Endodermal cell (in vitro differentiated cells): ENCODE measurements around the gene LTBP2. TPM values are rescaled to one million over a fixed set of nuclear protein-coding genes. Genes with fewer than 3 reads are reported as not detected.

Source experiments
- DNase-seq: peaks from one replicate; pipeline ENCODE4 v3.0.0-alpha.2; 2017
- H3K27ac ChIP-seq: 2 replicates; pipeline ENCODE4 v1.5.1; 2013; ENCODE audit warnings: mild to moderate bottlenecking, low read depth, low read length, moderate library complexity
- H3K27me3 ChIP-seq: 2 replicates; pipeline ENCODE4 v1.6.1; 2013; ENCODE audit warnings: mild to moderate bottlenecking, low read length, moderate library complexity; ENCODE audit not compliant: insufficient read depth, control insufficient read depth, poor library complexity, severe bottlenecking
- H3K36me3 ChIP-seq: 2 replicates; pipeline ENCODE4 v1.7.0; 2013; ENCODE audit warnings: mild to moderate bottlenecking, low read length, moderate library complexity; ENCODE audit not compliant: control insufficient read depth, insufficient read depth
- H3K4me1 ChIP-seq: one replicate; pipeline ENCODE4 v1.7.0; 2013; ENCODE audit warnings: low read length; ENCODE audit not compliant: control insufficient read depth, insufficient read depth
- H3K4me3 ChIP-seq: 2 replicates; pipeline ENCODE4 v1.5.1; 2013; ENCODE audit warnings: mild to moderate bottlenecking, low read length, moderate library complexity
- H3K9ac ChIP-seq: 2 replicates; pipeline ENCODE4 v1.6.1; 2013; ENCODE audit warnings: mild to moderate bottlenecking, low read length, moderate library complexity; ENCODE audit not compliant: poor library complexity, severe bottlenecking; ENCODE audit errors: extremely low read depth
- H3K9me3 ChIP-seq: 2 replicates; pipeline ENCODE4 v1.6.1; 2013; ENCODE audit warnings: mild to moderate bottlenecking, low read length, moderate library complexity; ENCODE audit not compliant: control insufficient read depth
- H3K27ac Mint-ChIP-seq: 2 replicates; pipeline ENCODE4 v1.8.0; 2020; ENCODE audit warnings: mixed read lengths
- H3K27me3 Mint-ChIP-seq: 2 replicates; pipeline ENCODE4 v1.8.0; 2021; ENCODE audit warnings: mild to moderate bottlenecking, mixed read lengths; ENCODE audit not compliant: insufficient read depth
- H3K36me3 Mint-ChIP-seq: 2 replicates; pipeline ENCODE4 v1.8.0; 2020; ENCODE audit warnings: low read depth, mixed read lengths
- H3K4me1 Mint-ChIP-seq: 2 replicates; pipeline ENCODE4 v1.8.0; 2020; ENCODE audit warnings: mixed read lengths
- H3K4me3 Mint-ChIP-seq: 2 replicates; pipeline ENCODE4 v1.8.0; 2020; ENCODE audit warnings: mild to moderate bottlenecking, moderate library complexity, mixed read lengths
- H3K9me3 Mint-ChIP-seq: 2 replicates; pipeline ENCODE4 v1.8.0; 2020; ENCODE audit warnings: mild to moderate bottlenecking, mixed read lengths
- WGBS, 2 experiments: methylation state at CpG; one replicate each; pipeline versions ENCODE4 v1.1.5 to v1.1.7; 2013; ENCODE audit warnings: missing lambda C conversion rate in 2 of 2, mixed read lengths in 1 of 2; ENCODE audit not compliant: insufficient coverage in 1 of 2, insufficient read length in 1 of 2; 5-methylcytosine and 5-hydroxymethylcytosine counted together
- total RNA-seq, 2 donors: library from RNA; stranded (reverse); fragmentation: NEBNext Ultra II Directional in 1 of 2; extraction: Animal tissue kit (Norgen Biotek cat#: 25700) in 1 of 2; gene quantifications; 2 replicates in 1 of 2; 3 replicates in 1 of 2; pipeline ENCODE4 v1.2.1, GENCODE V29; 2021
- TF ChIP-seq, protein P1 (sequence below): fragments of 200-600 bp; sonication (generic); conservative IDR thresholded peaks from 2 replicates; pipeline ENCODE4 v1.5.0; 2021; ENCODE audit warnings: antibody characterized with exemption, mild to moderate bottlenecking

LTBP2 gene
- total RNA-seq, 2 donors from 2014 or later, result 1.7 to 2.9 TPM

DNA sequence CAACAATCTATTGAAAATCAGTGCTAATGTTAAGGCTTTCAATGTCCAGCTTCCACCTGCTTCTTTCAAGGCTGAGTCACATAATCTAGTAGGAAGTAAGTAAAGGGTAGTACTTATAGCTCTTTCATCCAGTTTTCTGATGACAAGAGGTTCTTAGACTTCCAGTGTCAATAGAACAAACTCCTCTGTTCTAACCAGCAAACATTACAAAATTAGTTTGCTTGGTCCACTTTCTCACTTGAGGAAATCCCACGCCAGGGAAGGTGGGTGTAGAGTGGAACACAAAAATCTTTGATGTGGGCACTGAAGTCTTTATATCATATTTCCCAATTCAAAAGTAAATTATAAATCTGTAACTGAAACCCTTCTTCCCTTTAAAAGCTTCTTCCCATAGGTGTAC is 121.6 kb downstream of the LTBP2 start:
- peak overlapping the region; percentile 98 for H3K4me3 ChIP-seq
- TF ChIP-seq, protein P1, sequence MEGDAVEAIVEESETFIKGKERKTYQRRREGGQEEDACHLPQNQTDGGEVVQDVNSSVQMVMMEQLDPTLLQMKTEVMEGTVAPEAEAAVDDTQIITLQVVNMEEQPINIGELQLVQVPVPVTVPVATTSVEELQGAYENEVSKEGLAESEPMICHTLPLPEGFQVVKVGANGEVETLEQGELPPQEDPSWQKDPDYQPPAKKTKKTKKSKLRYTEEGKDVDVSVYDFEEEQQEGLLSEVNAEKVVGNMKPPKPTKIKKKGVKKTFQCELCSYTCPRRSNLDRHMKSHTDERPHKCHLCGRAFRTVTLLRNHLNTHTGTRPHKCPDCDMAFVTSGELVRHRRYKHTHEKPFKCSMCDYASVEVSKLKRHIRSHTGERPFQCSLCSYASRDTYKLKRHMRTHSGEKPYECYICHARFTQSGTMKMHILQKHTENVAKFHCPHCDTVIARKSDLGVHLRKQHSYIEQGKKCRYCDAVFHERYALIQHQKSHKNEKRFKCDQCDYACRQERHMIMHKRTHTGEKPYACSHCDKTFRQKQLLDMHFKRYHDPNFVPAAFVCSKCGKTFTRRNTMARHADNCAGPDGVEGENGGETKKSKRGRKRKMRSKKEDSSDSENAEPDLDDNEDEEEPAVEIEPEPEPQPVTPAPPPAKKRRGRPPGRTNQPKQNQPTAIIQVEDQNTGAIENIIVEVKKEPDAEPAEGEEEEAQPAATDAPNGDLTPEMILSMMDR, result no peak
- H3K27ac ChIP-seq, result no peak overlapping the region
- 86% methylated on average over 1 of the region's 1 CpG; no CpG with 5 or more reads in 1 of the 2 experiments for WGBS, 2 experiments
- Mint-ChIP-seq H3K9me3 (no peaks in the 10 kb centered on the region), H3K27me3 (no peaks in the 10 kb centered on the region), H3K36me3 (peaks cover 21% of the 10 kb centered on the region), H3K4me1 (peaks cover 27% of the 10 kb centered on the region), H3K4me3 (no peak overlapping the region), H3K27ac (no peak overlapping the region)
- peaks cover 46% of the 10 kb centered on the region for H3K36me3 ChIP-seq
- no peak overlapping the region for H3K9ac ChIP-seq
- H3K9me3 ChIP-seq, result no peaks in the 10 kb centered on the region
- no peak for DNase-seq
- H3K27me3 ChIP-seq, result no peaks in the 10 kb centered on the region
- peaks cover 20% of the 10 kb centered on the region for H3K4me1 ChIP-seq

GRCh38 chr14:74488786-74489397 is 123.1 kb downstream of the LTBP2 start:
- no peaks in the 10 kb centered on the region for H3K9me3 ChIP-seq
- no peak overlapping the region for H3K4me3 Mint-ChIP-seq
- no peak overlapping the region for H3K9ac ChIP-seq
- no peaks in the 10 kb centered on the region for H3K27me3 ChIP-seq
- H3K27ac Mint-ChIP-seq, result no peak overlapping the region
- H3K27ac ChIP-seq, result no peak overlapping the region
- peaks cover 57% of the 10 kb centered on the region for H3K36me3 ChIP-seq
- no peaks in the 10 kb centered on the region for H3K27me3 Mint-ChIP-seq
- peak overlapping the region; percentile 98 for H3K4me3 ChIP-seq
- peaks cover 34% of the 10 kb centered on the region for H3K36me3 Mint-ChIP-seq
- DNase-seq, result no peak
- peaks cover 20% of the 10 kb centered on the region for H3K4me1 ChIP-seq
- TF ChIP-seq, protein P1, result no peak
- H3K9me3 Mint-ChIP-seq, result no peaks in the 10 kb centered on the region
- H3K4me1 Mint-ChIP-seq, result peaks cover 18% of the 10 kb centered on the region

- H3K27ac ChIP-seq, result no peak overlapping the region
- no peak overlapping the region for H3K4me3 Mint-ChIP-seq
- no peaks in the 10 kb centered on the region for H3K9me3 Mint-ChIP-seq
- no peak overlapping the region for H3K27ac Mint-ChIP-seq
- no peak overlapping the region for H3K9ac ChIP-seq
- peaks cover 30% of the 10 kb centered on the region for H3K4me1 Mint-ChIP-seq
- peaks cover 84% of the 10 kb centered on the region for H3K36me3 ChIP-seq
- WGBS, 2 experiments, result 86 to 92% methylated on average over 1 to 3 of the region's 3 CpGs
- H3K4me3 ChIP-seq, result no peak overlapping the region
- H3K4me1 ChIP-seq, result peaks cover 26% of the 10 kb centered on the region
- no peaks in the 10 kb centered on the region for H3K27me3 ChIP-seq
- no peaks in the 10 kb centered on the region for H3K9me3 ChIP-seq
- H3K36me3 Mint-ChIP-seq, result peaks cover 56% of the 10 kb centered on the region
- no peaks in the 10 kb centered on the region for H3K27me3 Mint-ChIP-seq
- TF ChIP-seq, protein P1, result no peak
- DNase-seq, result no peak
These were observed 125.9 kb downstream of the LTBP2 start for GRCh38 chr14:74486164-74486563.
